B cell (primary cell): Measurements from ENCODE around the gene EGFL8.

Experiments
- EZH2 ChIP-seq: IDR thresholded peaks from 2 replicates; pipeline ENCODE4 v1.6.1; 2012; ENCODE audit warnings: borderline replicate concordance, low read depth, mild to moderate bottlenecking, moderate library complexity, low read length; ENCODE audit not compliant: insufficient read depth, poor library complexity, severe bottlenecking
- TF ChIP-seq, protein P1 (sequence below): fragments of 200-600 bp; IDR thresholded peaks from one replicate; pipeline ENCODE4 v1.8.0; 2022; ENCODE audit warnings: antibody characterized with exemption, mild to moderate bottlenecking

DNA sequence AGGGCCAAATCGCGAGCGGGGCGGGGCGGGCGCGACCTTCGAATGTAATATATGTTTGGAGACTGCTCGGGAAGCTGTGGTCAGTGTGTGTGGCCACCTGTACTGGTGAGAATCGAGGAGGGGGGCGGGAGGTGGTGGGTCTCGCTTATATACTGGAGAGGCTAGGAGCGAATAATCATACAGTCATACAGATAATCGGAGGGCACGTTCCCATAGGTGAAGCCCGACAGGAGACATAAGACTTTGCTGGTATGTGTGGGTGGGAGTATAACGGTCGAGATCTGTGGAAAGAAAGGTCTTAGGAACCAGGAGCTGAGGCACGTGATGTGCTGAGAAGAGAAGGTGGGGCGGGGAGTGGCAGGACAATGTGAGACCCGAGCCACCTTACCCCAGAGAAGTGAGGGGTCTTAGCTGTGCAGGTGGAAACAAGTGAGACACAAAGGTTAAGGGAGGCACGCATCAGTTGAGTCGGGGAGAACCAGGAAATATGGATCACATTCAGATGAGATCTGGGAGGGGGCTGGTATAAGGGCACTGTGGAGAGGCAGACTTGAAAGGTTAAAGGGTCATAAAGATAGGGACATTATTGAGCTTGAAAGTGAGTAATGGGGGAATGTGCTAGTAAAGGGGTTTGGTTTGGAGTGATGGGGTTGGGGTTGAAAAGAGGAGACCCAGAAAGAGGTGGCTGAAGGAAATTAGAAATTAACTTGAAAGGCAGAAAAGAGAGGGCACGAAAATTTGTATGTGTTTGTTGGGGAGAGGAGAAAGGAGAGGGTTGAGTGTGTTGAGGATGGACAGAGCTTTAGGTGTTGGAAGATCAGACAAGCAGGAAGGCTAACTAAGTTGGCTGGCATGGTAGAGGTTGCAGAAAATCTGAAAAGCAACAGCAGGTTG lies 14.4 kb downstream of the EGFL8 start:
- TF ChIP-seq, protein P1, sequence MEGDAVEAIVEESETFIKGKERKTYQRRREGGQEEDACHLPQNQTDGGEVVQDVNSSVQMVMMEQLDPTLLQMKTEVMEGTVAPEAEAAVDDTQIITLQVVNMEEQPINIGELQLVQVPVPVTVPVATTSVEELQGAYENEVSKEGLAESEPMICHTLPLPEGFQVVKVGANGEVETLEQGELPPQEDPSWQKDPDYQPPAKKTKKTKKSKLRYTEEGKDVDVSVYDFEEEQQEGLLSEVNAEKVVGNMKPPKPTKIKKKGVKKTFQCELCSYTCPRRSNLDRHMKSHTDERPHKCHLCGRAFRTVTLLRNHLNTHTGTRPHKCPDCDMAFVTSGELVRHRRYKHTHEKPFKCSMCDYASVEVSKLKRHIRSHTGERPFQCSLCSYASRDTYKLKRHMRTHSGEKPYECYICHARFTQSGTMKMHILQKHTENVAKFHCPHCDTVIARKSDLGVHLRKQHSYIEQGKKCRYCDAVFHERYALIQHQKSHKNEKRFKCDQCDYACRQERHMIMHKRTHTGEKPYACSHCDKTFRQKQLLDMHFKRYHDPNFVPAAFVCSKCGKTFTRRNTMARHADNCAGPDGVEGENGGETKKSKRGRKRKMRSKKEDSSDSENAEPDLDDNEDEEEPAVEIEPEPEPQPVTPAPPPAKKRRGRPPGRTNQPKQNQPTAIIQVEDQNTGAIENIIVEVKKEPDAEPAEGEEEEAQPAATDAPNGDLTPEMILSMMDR: no peak
- no peak for TF ChIP-seq EZH2
